Measurements from ENCODE around the gene PRPF31. TPM values are rescaled to one million over a fixed set of nuclear protein-coding genes. Genes with fewer than 3 reads are reported as not detected.
A peak's percentile ranks its signal among the peaks of the same experiment; 100 is the strongest.

PRPF31 gene
- total RNA-seq, 4 donors from 2014 or later = 24.7 to 50.5 (median 34.9) TPM

DNA sequence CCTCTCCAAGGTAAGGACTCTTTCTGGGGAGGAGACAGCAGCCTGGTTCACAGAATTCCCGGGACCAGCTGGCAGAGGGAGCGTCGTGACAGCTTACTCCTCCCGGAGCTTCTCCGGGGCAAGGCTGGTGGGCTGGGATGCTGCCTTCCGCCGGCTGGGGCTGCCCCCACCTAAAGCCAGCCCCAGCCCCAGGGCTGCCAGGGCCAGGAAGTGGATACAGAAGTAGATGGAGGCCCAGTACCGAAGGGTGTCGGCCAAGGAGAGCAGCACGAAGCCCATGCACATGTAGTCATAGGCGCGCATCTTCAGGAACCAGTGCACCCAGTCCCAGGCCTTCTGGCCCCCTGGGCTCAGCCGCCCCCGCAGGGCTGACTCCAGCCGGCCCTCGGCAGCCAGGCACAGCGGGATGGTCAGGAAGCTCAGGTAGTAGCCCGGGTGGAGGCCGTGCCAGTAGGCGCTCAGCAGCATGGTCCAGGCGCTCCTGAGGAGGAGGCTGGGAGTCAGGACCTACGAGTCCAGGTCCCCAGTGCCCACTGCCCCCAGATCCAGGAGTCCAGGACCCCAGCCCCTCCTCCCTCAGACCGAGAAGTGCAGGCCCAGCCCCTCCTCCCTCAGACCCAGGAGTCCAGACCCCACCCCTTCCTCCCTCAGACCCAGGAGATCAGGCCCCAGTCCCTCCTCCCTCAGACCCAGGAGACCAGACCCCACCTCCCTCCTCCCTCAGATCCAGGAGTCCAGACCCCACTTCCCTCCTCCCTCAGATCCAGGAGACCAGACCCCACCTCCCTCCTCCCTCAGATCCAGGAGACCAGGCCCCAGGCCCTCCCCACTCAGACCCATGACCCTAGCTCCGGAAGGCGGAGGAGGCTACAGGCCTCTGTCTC is 58.6 kb downstream of the PRPF31 start:
- Histone ChIP-seq H3K27me3 (peaks cover 4% of the 10 kb centered on the region), H3K9me3 (no peaks in the 10 kb centered on the region), H3K27ac (no peak overlapping the region), H3K36me3 (no peaks in the 10 kb centered on the region), H3K4me1 (peaks cover 0 to 5% (median 4%) of the 10 kb centered on the region in 4 donors), H3K4me3 (no peak overlapping the region)
- in situ Hi-C loops (cut with MboI; ENCODE audit: low pct_ligation_motif_present in 1 of 4, low pct_unique_long_range_greater_than_20kb in 1 of 4, low sequenced_read_pairs in 3 of 4) = loop anchor here in 1 of 4 donors (10.0 kb wide), 1 partner anchor 61 kb away; no protein-coding TSS in a partner anchor
- TF ChIP-seq POLR2AphosphoS5 (IDR thresholded peaks at IDR 0.05) (no peak), EP300 (IDR thresholded peaks at IDR 0.05; ENCODE audit: low read depth) (no peak), POLR2A (IDR thresholded peaks at IDR 0.05) (no peak)
- TF ChIP-seq, protein P1, sequence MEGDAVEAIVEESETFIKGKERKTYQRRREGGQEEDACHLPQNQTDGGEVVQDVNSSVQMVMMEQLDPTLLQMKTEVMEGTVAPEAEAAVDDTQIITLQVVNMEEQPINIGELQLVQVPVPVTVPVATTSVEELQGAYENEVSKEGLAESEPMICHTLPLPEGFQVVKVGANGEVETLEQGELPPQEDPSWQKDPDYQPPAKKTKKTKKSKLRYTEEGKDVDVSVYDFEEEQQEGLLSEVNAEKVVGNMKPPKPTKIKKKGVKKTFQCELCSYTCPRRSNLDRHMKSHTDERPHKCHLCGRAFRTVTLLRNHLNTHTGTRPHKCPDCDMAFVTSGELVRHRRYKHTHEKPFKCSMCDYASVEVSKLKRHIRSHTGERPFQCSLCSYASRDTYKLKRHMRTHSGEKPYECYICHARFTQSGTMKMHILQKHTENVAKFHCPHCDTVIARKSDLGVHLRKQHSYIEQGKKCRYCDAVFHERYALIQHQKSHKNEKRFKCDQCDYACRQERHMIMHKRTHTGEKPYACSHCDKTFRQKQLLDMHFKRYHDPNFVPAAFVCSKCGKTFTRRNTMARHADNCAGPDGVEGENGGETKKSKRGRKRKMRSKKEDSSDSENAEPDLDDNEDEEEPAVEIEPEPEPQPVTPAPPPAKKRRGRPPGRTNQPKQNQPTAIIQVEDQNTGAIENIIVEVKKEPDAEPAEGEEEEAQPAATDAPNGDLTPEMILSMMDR (IDR thresholded peaks at IDR 0.05) = no peak
- DNase-seq = no peak
- intact Hi-C loops (cut with DNase I; ENCODE audit: low total_unique reads) = no loop called here
- WGBS, 2 donors (ENCODE audit: low coverage in 1 of 2) = 64% methylated on average over 17 of the region's 25 CpGs; no CpG with 5 or more reads in 1 of the 2 donors

DNA sequence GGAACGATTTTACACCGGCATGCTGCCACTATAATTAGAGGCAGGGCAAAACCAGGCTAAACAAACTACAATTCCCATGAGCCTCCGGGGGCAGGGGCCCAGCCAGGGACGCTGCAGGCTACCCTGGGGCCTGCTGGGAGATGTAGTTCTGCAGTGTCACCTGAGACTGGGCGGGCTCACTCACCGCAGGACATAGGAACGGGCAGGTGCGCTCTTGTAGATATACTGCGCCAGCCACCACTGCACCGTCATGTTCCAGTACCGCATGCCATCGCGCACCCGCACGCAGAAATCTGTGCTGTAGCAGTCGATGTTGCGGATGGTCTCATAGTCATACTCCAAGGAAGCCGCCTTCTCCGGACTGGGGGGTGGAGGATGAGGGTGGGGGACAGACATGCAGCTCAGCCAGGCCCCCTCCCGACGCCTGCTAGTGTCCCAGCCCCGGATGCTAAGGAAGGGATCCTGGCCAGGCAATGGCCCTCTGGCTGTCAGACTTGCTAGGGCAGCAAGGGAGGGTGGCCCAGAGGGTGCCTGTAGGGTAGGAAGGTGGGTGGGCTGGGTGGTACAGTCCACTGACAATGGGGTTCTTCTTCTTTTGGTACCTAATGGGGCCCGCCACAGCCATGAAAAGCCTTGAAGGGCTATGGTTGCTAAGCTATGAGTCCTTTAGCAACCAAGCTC is 63.2 kb downstream of the PRPF31 start:
- 82% methylated on average over 23 of the region's 23 CpGs; no CpG with 5 or more reads in 1 of the 2 donors for WGBS, 2 donors (ENCODE audit: low coverage in 1 of 2)
- Histone ChIP-seq H3K27me3 (no peaks in the 10 kb centered on the region), H3K4me1 (no peaks in the 10 kb centered on the region), H3K9me3 (no peaks in the 10 kb centered on the region), H3K4me3 (no peak overlapping the region), H3K27ac (no peak overlapping the region), H3K36me3 (no peaks in the 10 kb centered on the region)
- TF ChIP-seq, protein P1 (IDR thresholded peaks at IDR 0.05) = no peak
- TF ChIP-seq POLR2AphosphoS5 (IDR thresholded peaks at IDR 0.05) = no peak
- no peak for TF ChIP-seq POLR2A (IDR thresholded peaks at IDR 0.05)
- no peak for TF ChIP-seq EP300 (IDR thresholded peaks at IDR 0.05; ENCODE audit: low read depth)
- no peak for DNase-seq
- intact Hi-C loops (cut with DNase I; ENCODE audit: low total_unique reads) (no loop called here), in situ Hi-C loops (cut with MboI; ENCODE audit: low pct_ligation_motif_present in 1 of 4, low pct_unique_long_range_greater_than_20kb in 1 of 4, low sequenced_read_pairs in 3 of 4) (loop anchor here in 2 of 4 donors (5.0 to 10.0 kb wide), 2 partner anchors 49 to 56 kb away; no protein-coding TSS in a partner anchor)

DNA sequence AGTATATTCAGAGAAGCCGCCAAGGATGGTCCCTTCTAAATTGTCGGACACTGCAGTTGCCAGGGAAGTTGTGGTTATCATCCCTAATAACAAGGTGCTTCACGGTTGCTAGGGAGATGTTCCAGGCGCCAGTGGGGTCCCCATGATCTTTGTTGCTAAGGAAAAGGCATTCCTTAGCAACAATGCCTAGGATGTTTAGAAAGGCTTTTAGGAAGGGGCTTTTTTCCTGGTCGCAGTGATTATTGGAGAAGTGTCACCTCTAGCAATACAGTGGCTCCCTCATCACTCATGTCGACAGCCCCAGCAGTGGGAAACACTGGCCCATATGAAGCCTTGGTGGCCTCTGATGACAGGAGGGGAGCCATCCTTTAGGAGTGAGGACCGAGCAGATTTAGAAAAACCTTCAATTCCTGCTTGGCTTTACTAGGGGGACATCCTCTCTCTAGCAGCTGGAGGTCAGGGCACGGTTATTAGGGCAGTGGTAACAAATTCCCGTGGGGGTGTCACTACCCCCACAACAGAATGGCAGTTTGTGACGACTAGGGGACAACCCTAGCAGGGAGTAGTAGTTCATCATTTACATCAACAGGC is 63.8 kb downstream of the PRPF31 start:
- in situ Hi-C loops (cut with MboI; ENCODE audit: low pct_ligation_motif_present in 1 of 4, low pct_unique_long_range_greater_than_20kb in 1 of 4, low sequenced_read_pairs in 3 of 4) = loop anchor here in 2 of 4 donors (5.0 to 10.0 kb wide), 2 partner anchors 48 to 55 kb away; no protein-coding TSS in a partner anchor
- intact Hi-C loops (cut with DNase I; ENCODE audit: low total_unique reads) = no loop called here
- Histone ChIP-seq H3K4me1 (no peaks in the 10 kb centered on the region), H3K27ac (peak overlapping the region in 2 of 4 donors; percentile 2 to 4), H3K36me3 (no peaks in the 10 kb centered on the region), H3K27me3 (no peaks in the 10 kb centered on the region), H3K4me3 (no peak overlapping the region), H3K9me3 (no peaks in the 10 kb centered on the region)
- no peak for DNase-seq
- TF ChIP-seq EP300 (IDR thresholded peaks at IDR 0.05; ENCODE audit: low read depth) (no peak), POLR2A (IDR thresholded peaks at IDR 0.05) (no peak), POLR2AphosphoS5 (IDR thresholded peaks at IDR 0.05) (no peak)
- TF ChIP-seq, protein P1 (IDR thresholded peaks at IDR 0.05) = no peak
- 84 to 94% methylated on average over 2 to 10 of the region's 10 CpGs for WGBS, 2 donors (ENCODE audit: low coverage in 1 of 2)
